ENCODE data around the gene CORO2B. TPM values are rescaled to one million over a fixed set of nuclear protein-coding genes. Genes with fewer than 3 reads are reported as not detected.
A peak's percentile ranks its signal among the peaks of the same experiment; 100 is the strongest.

CORO2B gene
- total and polyA plus RNA-seq, 2 of the 4 experiments (the other 2 are of a cell fraction) = 9.3 to 39.3 TPM

GRCh38 chr15:68590721-68591389, 12.1 kb downstream of the CORO2B start (continued):
- no peak for TF ChIP-seq CHD1 (IDR thresholded peaks at IDR 0.05; ENCODE audit: low read depth, low read length)

GRCh38 chr15:68592054-68592453, 13.3 kb downstream of the CORO2B start:
- POLR2A ChIA-PET (ENCODE audit: unreplicated experiment) = no interaction called here
- Histone ChIP-seq H3K4me3 (ENCODE audit: insufficient read depth, low read depth, low read length) (no peak overlapping the region), H4K20me1 (ENCODE audit: insufficient read depth, low read length) (no peaks in the 10 kb centered on the region), H4K91ac (ENCODE audit: insufficient read depth, low read depth, low read length) (no peak overlapping the region), H2BK20ac (ENCODE audit: low read depth, low read length) (0 out of 2 replicates have a peak overlapping the region, but pooled peaks have one; percentile 1), H2BK5ac (ENCODE audit: low read depth, low read length, poor library complexity, severe bottlenecking) (no peak overlapping the region), H3K14ac (replicated peaks; ENCODE audit: low read depth, low read length) (peak overlapping the region; percentile 30; the same call in 1 of the 2 replicates), H3K4me1 (ENCODE audit: control insufficient read depth, insufficient read depth, low read length) (peaks cover 28% of the 10 kb centered on the region), H3K4me2 (ENCODE audit: low read depth, low read length) (no peak overlapping the region), H3K4ac (ENCODE audit: low read depth, low read length) (peak overlapping the region; percentile 6; the same call in 1 of the 2 replicates), H3K36me3 (ENCODE audit: control insufficient read depth, insufficient read depth, low read length) (no peaks in the 10 kb centered on the region), H3K9me3 (ENCODE audit: control insufficient read depth, insufficient read depth, low read length) (no peaks in the 10 kb centered on the region), H3K79me1 (ENCODE audit: low read depth in 1 of 2, low read length in 2 of 2) (peaks cover 34 to 85% of the 10 kb centered on the region in 2 experiments), H3K56ac (ENCODE audit: extremely low read depth, insufficient read depth, low read length) (no peak overlapping the region), H3K27ac (ENCODE audit: insufficient read depth, low read length) (no peak overlapping the region), H3K27me3 (ENCODE audit: control insufficient read depth, insufficient read depth, low read length) (no peaks in the 10 kb centered on the region), H4K8ac (ENCODE audit: low read depth in 2 of 2, low read length in 2 of 2) (no peak overlapping the region), H2AFZ (replicated peaks; ENCODE audit: low read length, poor library complexity) (no peak overlapping the region), H2AK5ac (ENCODE audit: low read depth, low read length) (no peak overlapping the region), H3K9me1 (ENCODE audit: insufficient read depth, low read length) (peaks cover 18% of the 10 kb centered on the region), H2AK9ac (replicated peaks; ENCODE audit: low read depth, low read length, poor library complexity) (no peak overlapping the region), H3K9ac (ENCODE audit: low read depth, low read length) (no peak overlapping the region), H2BK120ac (ENCODE audit: low read depth, low read length) (0 out of 2 replicates have a peak overlapping the region, but pooled peaks have one; percentile 5), H3K23ac (ENCODE audit: low read depth, low read length) (no peak overlapping the region), H4K5ac (ENCODE audit: low read depth, low read length) (peak overlapping the region; percentile 37; the same call in 1 of the 2 replicates), H2BK15ac (ENCODE audit: low read depth, low read length) (no peak overlapping the region), H3K18ac (ENCODE audit: low read depth, low read length) (peak overlapping the region; percentile 44; the same call in 1 of the 2 replicates)
- WGBS, 2 experiments (ENCODE audit: extremely low coverage in 2 of 2, insufficient read length in 1 of 2) = no CpG with 5 or more reads among the region's 4 CpGs
- intact Hi-C loops (cut with micrococcal nuclease) = no loop called here
- TF ChIP-seq FOS (IDR thresholded peaks at IDR 0.05; ENCODE audit: low read depth, low read length) (no peak), CHD1 (IDR thresholded peaks at IDR 0.05; ENCODE audit: low read depth, low read length) (no peak), MAFK (IDR thresholded peaks at IDR 0.05; ENCODE audit: low read depth, low read length) (peak; percentile 73)
- no TSS peak for BruUV-seq (replicated peaks)
- in situ Hi-C loops (cut with MboI; ENCODE audit: low sequenced_read_pairs) = no loop called here
- dilution Hi-C loops (cut with HindIII; ENCODE audit: low sequenced_read_pairs, unreplicated experiment) = no loop called here
- DNase-seq (peak; percentile 63), ATAC-seq (ENCODE audit: low read depth) (no peak)
- CTCF ChIA-PET = no interaction called here
